ENCODE data around the gene STK32C.

Gene STK32C

DNA sequence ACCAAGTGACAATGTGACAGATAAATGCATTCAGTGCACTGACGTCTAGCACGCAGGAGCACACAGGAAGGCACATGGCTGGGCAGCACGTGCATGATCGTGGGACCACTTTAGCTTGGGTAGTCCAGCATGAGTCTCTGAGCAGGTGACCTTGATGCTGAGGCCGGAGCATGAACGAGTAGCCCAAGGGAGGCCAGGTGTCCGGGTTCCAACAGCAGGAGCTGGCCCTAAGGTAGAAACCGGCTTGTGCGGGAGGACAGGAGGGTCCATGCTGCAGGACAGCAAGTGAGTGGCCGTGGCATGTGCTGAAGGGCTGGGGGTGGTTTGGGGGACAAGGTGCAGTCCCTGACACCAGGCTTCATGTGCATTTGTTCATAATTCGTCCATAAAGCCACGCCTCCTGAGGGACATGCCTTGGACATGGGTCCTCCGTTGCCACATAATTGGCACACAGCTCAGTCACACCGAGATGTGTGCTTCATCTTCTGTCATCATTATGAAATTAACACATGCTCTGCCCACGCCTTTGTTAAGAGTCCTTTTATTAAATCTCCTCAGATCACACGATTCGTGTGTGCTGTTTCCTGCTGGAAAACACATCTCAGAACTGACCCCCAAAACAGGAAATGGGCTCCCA is 3.1 kb upstream of the STK32C start:
- no peak for FAIRE-seq
- DNase-seq (ENCODE audit: insufficient read length, low spot score) = no peak
- TF ChIP-seq CTCF (IDR thresholded peaks at IDR 0.05; ENCODE audit: insufficient read depth, missing control alignments) = no peak

DNA sequence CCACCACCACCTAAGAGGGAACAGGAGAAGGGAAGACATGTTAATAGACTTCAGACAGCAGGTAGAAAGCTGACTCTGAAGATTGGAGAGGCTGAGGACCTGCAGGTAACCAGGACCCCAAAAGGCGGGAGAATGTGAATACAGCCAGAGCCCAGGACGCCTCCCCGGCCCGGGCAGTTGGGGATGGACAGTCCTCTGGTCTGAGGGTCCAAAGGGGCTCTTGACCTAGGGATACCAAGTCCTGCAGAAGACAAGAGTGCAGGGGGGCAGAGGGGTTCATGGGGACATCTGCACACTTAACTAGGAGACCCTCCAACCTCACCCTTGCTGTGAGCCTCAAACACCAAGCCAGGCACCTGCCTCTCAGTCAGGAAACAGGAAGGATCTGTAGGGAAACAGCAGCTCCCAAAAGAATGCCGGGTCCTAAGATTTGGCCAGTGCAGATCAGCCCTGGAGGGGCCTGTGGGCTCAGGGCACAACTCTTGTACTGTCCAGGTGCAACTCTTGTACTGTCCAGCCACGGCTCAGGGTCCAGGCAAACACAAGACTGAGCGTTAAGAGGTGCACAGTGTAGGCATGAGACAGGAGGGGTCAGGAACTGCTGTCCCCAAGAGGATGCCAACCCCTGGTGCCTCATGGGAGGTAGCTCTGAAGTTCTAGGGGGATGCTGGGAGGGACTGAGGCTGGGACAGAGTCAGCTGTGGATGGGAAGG is 2.3 kb upstream of the STK32C start:
- DNase-seq (ENCODE audit: insufficient read length, low spot score) (no peak), FAIRE-seq (no peak)
- no peak for TF ChIP-seq CTCF (IDR thresholded peaks at IDR 0.05; ENCODE audit: insufficient read depth, missing control alignments)

GRCh38 chr10:132309471-132309865 is 1.7 kb upstream of the STK32C start:
- FAIRE-seq = no peak
- TF ChIP-seq CTCF (IDR thresholded peaks at IDR 0.05; ENCODE audit: insufficient read depth, missing control alignments) = no peak
- no peak for DNase-seq (ENCODE audit: insufficient read length, low spot score)

DNA sequence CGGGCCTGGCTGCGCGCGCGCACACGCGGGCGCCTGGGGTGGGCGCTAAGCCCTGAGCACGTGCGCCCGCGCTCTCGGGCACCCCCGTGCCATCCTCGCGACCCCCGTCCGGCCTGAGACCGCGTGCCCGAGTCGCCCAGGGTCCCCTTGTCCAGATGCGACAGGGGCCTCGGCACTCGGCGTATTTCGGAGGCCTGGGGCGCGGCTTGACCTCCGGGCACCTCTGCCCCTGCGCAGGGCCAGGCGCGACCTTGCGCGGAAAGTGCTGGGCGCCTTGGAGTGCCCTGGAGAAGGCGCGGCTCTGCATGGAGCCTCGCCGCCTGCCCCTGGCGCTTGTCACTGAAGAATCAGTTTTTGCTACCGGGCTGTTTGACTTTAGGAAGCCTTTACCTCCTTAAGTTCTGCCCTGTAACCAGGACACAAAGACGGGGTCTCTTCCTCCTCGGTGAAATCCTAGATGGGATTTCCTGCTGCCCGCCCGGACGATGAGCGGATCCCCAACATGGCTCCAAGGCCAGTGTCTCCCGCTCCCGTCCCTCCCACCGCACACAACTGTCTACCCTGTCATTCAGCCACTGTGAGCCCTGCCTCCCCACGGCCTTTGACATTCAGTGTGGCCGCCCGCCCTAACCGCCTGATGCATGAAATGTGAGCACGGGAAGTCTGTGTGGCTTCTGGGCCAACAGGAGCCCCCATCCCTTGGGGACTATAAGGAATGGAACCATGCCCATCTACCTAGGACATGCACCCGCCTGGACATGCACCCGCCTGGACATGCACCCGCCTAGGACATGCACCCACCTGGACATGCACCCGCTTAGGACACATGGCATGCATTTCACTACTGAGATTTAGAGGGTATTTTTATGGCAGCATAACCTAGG is 1.1 kb upstream of the STK32C start:
- TF ChIP-seq CTCF (IDR thresholded peaks at IDR 0.05; ENCODE audit: insufficient read depth, missing control alignments) = no peak
- DNase-seq (ENCODE audit: insufficient read length, low spot score) = peak; percentile 37
- FAIRE-seq = no peak

GRCh38 chr10:132306864-132307751 is 642 bp downstream of the STK32C start:
- no peak for FAIRE-seq
- no peak for DNase-seq (ENCODE audit: insufficient read length, low spot score)
- TF ChIP-seq CTCF (IDR thresholded peaks at IDR 0.05; ENCODE audit: insufficient read depth, missing control alignments) = no peak

DNA sequence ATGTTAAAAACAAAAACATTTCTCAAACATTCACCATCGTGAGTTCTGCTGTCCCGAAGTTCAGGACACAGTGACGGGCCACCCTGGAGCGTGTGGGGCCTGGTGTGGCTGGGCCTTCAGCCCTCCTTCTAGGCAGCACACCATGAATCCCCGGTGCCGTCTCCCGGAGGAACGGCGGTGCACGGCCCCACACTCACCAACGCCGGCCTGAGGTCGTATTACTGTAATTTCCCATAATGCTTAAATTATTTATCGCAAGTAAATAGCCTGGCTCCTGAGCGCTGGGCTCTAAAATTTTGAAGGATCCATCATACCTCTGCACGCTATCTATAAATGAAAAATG is 1.4 kb downstream of the STK32C start:
- DNase-seq (ENCODE audit: insufficient read length, low spot score) (no peak), FAIRE-seq (no peak)
- no peak for TF ChIP-seq CTCF (IDR thresholded peaks at IDR 0.05; ENCODE audit: insufficient read depth, missing control alignments)
